GM12873 (cell line): ENCODE data around the gene SHQ1.

Experiments
- CTCF ChIP-seq: IDR thresholded peaks from 2 replicates; pipeline ENCODE4 v1.5.1; 2012; ENCODE audit warnings: low read depth, mild to moderate bottlenecking, moderate library complexity, low read length, control low read depth; ENCODE audit not compliant: insufficient read depth; ENCODE audit errors: missing control alignments

SHQ1 gene

GRCh38 chr3:72746430-72747411 is 101.5 kb downstream of the SHQ1 start:
- TF ChIP-seq CTCF: no peak

- no peak for TF ChIP-seq CTCF
These were observed 102.9 kb downstream of the SHQ1 start for GRCh38 chr3:72745146-72745999.

- no peak for TF ChIP-seq CTCF
These were observed 103.9 kb downstream of the SHQ1 start for GRCh38 chr3:72744330-72744729.

GRCh38 chr3:72739531-72740466 is 108.4 kb downstream of the SHQ1 start:
- TF ChIP-seq CTCF: no peak

- TF ChIP-seq CTCF: no peak
These were observed 109.3 kb downstream of the SHQ1 start for GRCh38 chr3:72738752-72739530.

- TF ChIP-seq CTCF: no peak
These were observed 114.6 kb downstream of the SHQ1 start for GRCh38 chr3:72733676-72734075.
